H9 (cell line): ENCODE measurements around the gene LSG1. TPM values are rescaled to one million over a fixed set of nuclear protein-coding genes. Genes with fewer than 3 reads are reported as not detected.

Experiments
- DNase-seq: peaks from one replicate; pipeline ENCODE4 v3.0.0-alpha.2; 2017
- H2AFZ ChIP-seq: one replicate; pipeline ENCODE4 v1.6.1; 2013; ENCODE audit warnings: mild to moderate bottlenecking, low read length, control low read depth, moderate library complexity
- H2AK5ac ChIP-seq: 2 replicates; pipeline ENCODE4 v1.6.1; 2013; ENCODE audit warnings: low read length, control low read depth, mixed read lengths; ENCODE audit not compliant: insufficient read length
- H2BK120ac ChIP-seq: one replicate; pipeline ENCODE4 v1.6.1; 2013; ENCODE audit warnings: low read depth, mild to moderate bottlenecking, low read length, control low read depth, inconsistent platforms; ENCODE audit not compliant: poor library complexity, severe bottlenecking
- H2BK12ac ChIP-seq: 2 replicates; pipeline ENCODE4 v1.6.1; 2013; ENCODE audit warnings: low read length, control low read depth, mixed read lengths, low read depth; ENCODE audit not compliant: insufficient read length
- H2BK15ac ChIP-seq: 2 replicates; pipeline ENCODE4 v1.6.1; 2013; ENCODE audit warnings: low read depth, low read length, control low read depth
- H2BK20ac ChIP-seq: one replicate; pipeline ENCODE4 v1.6.1; 2013; ENCODE audit warnings: low read depth, mild to moderate bottlenecking, low read length, control low read depth, inconsistent platforms; ENCODE audit not compliant: poor library complexity, severe bottlenecking
- H2BK5ac ChIP-seq: 2 replicates; pipeline ENCODE4 v1.6.1; 2013; ENCODE audit warnings: low read length, control low read depth, mixed read lengths; ENCODE audit not compliant: insufficient read length
- H3K14ac ChIP-seq: 2 replicates; pipeline ENCODE4 v1.6.1; 2013; ENCODE audit warnings: low read length, control low read depth; ENCODE audit not compliant: insufficient read depth
- H3K18ac ChIP-seq: 2 replicates; pipeline ENCODE4 v1.6.1; 2013; ENCODE audit warnings: low read depth, mild to moderate bottlenecking, mixed read lengths, low read length, control low read depth; ENCODE audit not compliant: insufficient read length
- H3K23ac ChIP-seq: 2 replicates; pipeline ENCODE4 v1.6.1; 2013; ENCODE audit warnings: low read length, control low read depth, mixed read lengths, low read depth; ENCODE audit not compliant: insufficient read length
- H3K23me2 ChIP-seq: 2 replicates; pipeline ENCODE4 v1.6.1; 2013; ENCODE audit warnings: low read depth, mild to moderate bottlenecking, mixed read lengths, low read length, control low read depth; ENCODE audit not compliant: insufficient read length, poor library complexity, severe bottlenecking
- H3K27ac ChIP-seq: 2 replicates; pipeline ENCODE4 v1.5.1; 2013; ENCODE audit warnings: low read length, control low read depth, mixed read lengths, low read depth; ENCODE audit not compliant: insufficient read length
- H3K27me3 ChIP-seq: 2 replicates; pipeline ENCODE4 v1.6.1; 2013; ENCODE audit warnings: low read length, control low read depth, inconsistent platforms; ENCODE audit not compliant: insufficient read depth
- H3K4ac ChIP-seq: 2 replicates; pipeline ENCODE4 v1.6.1; 2013; ENCODE audit warnings: low read depth, mild to moderate bottlenecking, control low read depth, inconsistent platforms, low read length, moderate library complexity
- H3K4me1 ChIP-seq: 2 replicates; pipeline ENCODE4 v1.6.1; 2013; ENCODE audit warnings: low read length, control low read depth, inconsistent platforms; ENCODE audit not compliant: insufficient read depth
- H3K4me2 ChIP-seq: 2 replicates; pipeline ENCODE4 v1.6.1; 2013; ENCODE audit warnings: low read length, control low read depth, mixed read lengths; ENCODE audit not compliant: insufficient read length, insufficient read depth
- H3K56ac ChIP-seq: 2 replicates; pipeline ENCODE4 v1.6.1; 2013; ENCODE audit warnings: low read depth, mild to moderate bottlenecking, mixed read lengths, low read length, control low read depth; ENCODE audit not compliant: insufficient read length
- H3K79me1 ChIP-seq: 2 replicates; pipeline ENCODE4 v1.6.1; 2013; ENCODE audit warnings: low read depth, mild to moderate bottlenecking, moderate library complexity, low read length, control low read depth, inconsistent platforms; ENCODE audit not compliant: insufficient read depth, poor library complexity, severe bottlenecking
- H3K79me2 ChIP-seq: 2 replicates; pipeline ENCODE4 v1.6.1; 2013; ENCODE audit warnings: low read length, control low read depth, inconsistent platforms; ENCODE audit not compliant: insufficient read depth
- H3K9ac ChIP-seq: 2 replicates; pipeline ENCODE4 v1.6.1; 2013; ENCODE audit warnings: low read length, control low read depth, mixed read lengths; ENCODE audit not compliant: insufficient read length; ENCODE audit errors: extremely low read depth
- H3K9me3 ChIP-seq: one replicate; pipeline ENCODE4 v1.6.1; 2013; ENCODE audit warnings: low read depth, low read length, inconsistent platforms; ENCODE audit not compliant: control insufficient read depth
- H3T11ph ChIP-seq: one replicate; pipeline ENCODE4 v1.6.1; 2013; ENCODE audit warnings: mild to moderate bottlenecking, low read length, control low read depth, inconsistent platforms
- H4K20me1 ChIP-seq: one replicate; pipeline ENCODE4 v1.6.1; 2013; ENCODE audit not compliant: control insufficient read depth, insufficient read length, insufficient read depth
- H4K5ac ChIP-seq: 2 replicates; pipeline ENCODE4 v1.6.1; 2013; ENCODE audit warnings: low read depth, mild to moderate bottlenecking, mixed read lengths, low read length, control low read depth; ENCODE audit not compliant: insufficient read length
- H4K8ac ChIP-seq: replicated peaks from 2 replicates; pipeline ENCODE4 v1.6.1; 2013; ENCODE audit warnings: low read length, control low read depth, mixed read lengths, low read depth; ENCODE audit not compliant: insufficient read length
- H4K91ac ChIP-seq: 2 replicates; pipeline ENCODE4 v1.6.1; 2013; ENCODE audit warnings: low read depth, mild to moderate bottlenecking, moderate library complexity, mixed read lengths, low read length, control low read depth; ENCODE audit not compliant: insufficient read length
- H3K27ac Mint-ChIP-seq, 3 experiments: 2 replicates in 2 of 3; 3 replicates in 1 of 3; pipeline ENCODE4 v1.8.0; 2020 to 2021; ENCODE audit warnings: mixed read lengths in 3 of 3, mild to moderate bottlenecking in 1 of 3, moderate library complexity in 1 of 3
- H3K27me3 Mint-ChIP-seq: 2 replicates; pipeline ENCODE4 v1.8.0; 2021; ENCODE audit warnings: low read depth, mild to moderate bottlenecking, moderate library complexity, mixed read lengths
- H3K36me3 Mint-ChIP-seq, 3 experiments: 2 replicates in 2 of 3; 3 replicates in 1 of 3; pipeline ENCODE4 v1.8.0; 2020 to 2021; ENCODE audit warnings: low read depth in 3 of 3, mixed read lengths in 3 of 3; ENCODE audit not compliant: insufficient read depth in 1 of 3
- H3K4me1 Mint-ChIP-seq, 2 experiments: 2 replicates each; pipeline ENCODE4 v1.8.0; 2020; ENCODE audit warnings: mixed read lengths in 2 of 2
- H3K4me3 Mint-ChIP-seq, 2 experiments: 2 replicates in 1 of 2; 3 replicates in 1 of 2; pipeline ENCODE4 v1.8.0; 2020 to 2021; ENCODE audit warnings: mild to moderate bottlenecking in 2 of 2, mixed read lengths in 2 of 2, moderate library complexity in 1 of 2
- H3K9me3 Mint-ChIP-seq, 2 experiments: 2 replicates in 1 of 2; 3 replicates in 1 of 2; pipeline ENCODE4 v1.8.0; 2020; ENCODE audit warnings: mild to moderate bottlenecking in 2 of 2, mixed read lengths in 2 of 2, moderate library complexity in 1 of 2
- CTCF ChIP-seq: fragments of 200-600 bp; sonication (generic); conservative IDR thresholded peaks from 3 replicates; pipeline ENCODE4 v1.8.0; 2021; ENCODE audit warnings: antibody characterized with exemption, mild to moderate bottlenecking
- WGBS: extraction: QIAGEN DNeasy Blood & Tissue Kit; methylation state at CpG from one replicate; pipeline ENCODE4 v1.1.7; 2013; ENCODE audit warnings: missing lambda C conversion rate, low lambda C conversion rate, mixed read lengths; ENCODE audit not compliant: insufficient read length; ENCODE audit errors: extremely low coverage; 5-methylcytosine and 5-hydroxymethylcytosine counted together
- total RNA-seq: library from RNA; stranded (reverse); gene quantifications from 2 replicates; pipeline ENCODE4 v1.2.1, GENCODE V29; 2021

Gene LSG1
- total RNA-seq, 1 experiment from 2014 or later: 63.3 TPM

GRCh38 chr3:194675680-194676079 is 3.7 kb upstream of the LSG1 start:
- Histone ChIP-seq H3K18ac (no peak overlapping the region), H3K23me2 (peaks cover 7% of the 10 kb centered on the region), H3K9ac (no peak overlapping the region), H4K20me1 (no peaks in the 10 kb centered on the region), H2BK20ac (no peak overlapping the region), H3K4me2 (no peak overlapping the region), H3K14ac (no peak overlapping the region), H3K4ac (no peak overlapping the region), H2AK5ac (no peak overlapping the region), H2BK5ac (no peak overlapping the region), H3K9me3 (no peaks in the 10 kb centered on the region), H2AFZ (no peak overlapping the region), H3K56ac (no peak overlapping the region), H2BK15ac (no peak overlapping the region), H3K79me1 (peaks cover 2% of the 10 kb centered on the region), H2BK120ac (no peak overlapping the region), H3K27ac (no peak overlapping the region), H3K27me3 (no peaks in the 10 kb centered on the region), H3T11ph (no peak overlapping the region), H4K5ac (no peak overlapping the region), H3K79me2 (peaks cover 11% of the 10 kb centered on the region; the same call in 1 of the 2 replicates), H4K8ac (no peak overlapping the region), H2BK12ac (no peak overlapping the region), H3K4me1 (0 out of 2 replicates have a peak, but pooled peaks cover 2% of the 10 kb centered on the region), H3K23ac (no peak overlapping the region), H4K91ac (no peak overlapping the region)
- no peak for TF ChIP-seq CTCF
- no peaks in the 10 kb centered on the region for H3K36me3 Mint-ChIP-seq
- H3K4me1 Mint-ChIP-seq: peaks cover 5 to 7% of the 10 kb centered on the region in 2 experiments
- DNase-seq: no peak
- H3K27me3 Mint-ChIP-seq: peaks cover 43% of the 10 kb centered on the region
- no peaks in the 10 kb centered on the region for H3K9me3 Mint-ChIP-seq
- WGBS: no CpG with 5 or more reads among the region's 4 CpGs
- no peak overlapping the region for H3K27ac Mint-ChIP-seq
- H3K4me3 Mint-ChIP-seq: no peak overlapping the region
